Motor neuron (in vitro differentiated cells): ENCODE results near the gene SERPINB1. TPM values are rescaled to one million over a fixed set of nuclear protein-coding genes. Genes with fewer than 3 reads are reported as not detected.
"Not testable (repeated sequence)": the region's sequence is repeated elsewhere in the genome, so short reads cannot be mapped to it uniquely, and the experiment has no call there.

Experiments
- ATAC-seq, 8 experiments: fragments of 200-7000 bp; cut with Tn5 transposase; replicated peaks in 6 of 8; 2 replicates each; pipeline ENCODE4 v1.8.0; 2021; ENCODE audit warnings: mild to moderate bottlenecking in 8 of 8, moderate library complexity in 8 of 8
- H3K27ac ChIP-seq, 2 donors: fragments of 250-450 bp; sonication (Bioruptor Pico); 2 replicates each; pipeline ENCODE4 v1.9.0; 2021; ENCODE audit warnings: antibody characterized with exemption in 2 of 2, mild to moderate bottlenecking in 2 of 2, moderate library complexity in 1 of 2
- H3K4me1 ChIP-seq, 2 donors: fragments of 250-450 bp; sonication (Bioruptor Pico); replicated peaks in 1 of 2; 2 replicates each; pipeline ENCODE4 v1.6.1; 2021; ENCODE audit warnings: antibody characterized with exemption in 2 of 2, mild to moderate bottlenecking in 2 of 2, moderate library complexity in 1 of 2
- H3K4me3 ChIP-seq, 5 donors: fragments of 250-450 bp; sonication (Bioruptor Pico); 2 replicates each; pipeline ENCODE4 v1.9.0; 2021; ENCODE audit warnings: antibody characterized with exemption in 5 of 5, mild to moderate bottlenecking in 5 of 5, moderate library complexity in 4 of 5
- WGBS, 10 experiments: fragments of 450-650 bp; shearing (Covaris generic); methylation state at CpG; one replicate each; pipeline ENCODE4 v1.0.0; 2022; 5-methylcytosine and 5-hydroxymethylcytosine counted together
- in situ Hi-C, 9 experiments: fragments of 400-800 bp; cut with MboI; loops; one replicate each; pipeline ENCODE4 v1.15.0; 2021; ENCODE audit warnings: low sequenced_read_pairs in 9 of 9, low pct_unique_long_range_greater_than_20kb in 2 of 9; ENCODE audit not compliant: unreplicated experiment in 9 of 9
- total RNA-seq, 8 experiments: library from RNA; unstranded; fragments of 300-600 nt; gene quantifications; 2 replicates each; pipeline versions ENCODE4 v1.2.3 to v1.2.4, GENCODE V29; 2022

Gene SERPINB1
- total RNA-seq = 10 to 100 TPM in 3 of 8 experiments, 1 to 10 TPM in 2, under 1 TPM in 3; 0.43 to 45.5 (median 1.8) TPM

- in situ Hi-C loops = loop anchor here in 1 of 9 experiments (25.0 kb wide), 1 partner anchor 96 kb away; no protein-coding TSS in a partner anchor
- H3K27ac ChIP-seq = peak within 1 kb of the TSS; percentile 38 to 77
- peak; percentile 65 to 95 (median 86) for ATAC-seq
Observed at GRCh38 chr6:2841264-2842138, at the start of gene SERPINB1. SERPINB1 (minus strand) TSS chr6:2841863; CDS start chr6:2840586, 1,277 bp downstream.

DNA sequence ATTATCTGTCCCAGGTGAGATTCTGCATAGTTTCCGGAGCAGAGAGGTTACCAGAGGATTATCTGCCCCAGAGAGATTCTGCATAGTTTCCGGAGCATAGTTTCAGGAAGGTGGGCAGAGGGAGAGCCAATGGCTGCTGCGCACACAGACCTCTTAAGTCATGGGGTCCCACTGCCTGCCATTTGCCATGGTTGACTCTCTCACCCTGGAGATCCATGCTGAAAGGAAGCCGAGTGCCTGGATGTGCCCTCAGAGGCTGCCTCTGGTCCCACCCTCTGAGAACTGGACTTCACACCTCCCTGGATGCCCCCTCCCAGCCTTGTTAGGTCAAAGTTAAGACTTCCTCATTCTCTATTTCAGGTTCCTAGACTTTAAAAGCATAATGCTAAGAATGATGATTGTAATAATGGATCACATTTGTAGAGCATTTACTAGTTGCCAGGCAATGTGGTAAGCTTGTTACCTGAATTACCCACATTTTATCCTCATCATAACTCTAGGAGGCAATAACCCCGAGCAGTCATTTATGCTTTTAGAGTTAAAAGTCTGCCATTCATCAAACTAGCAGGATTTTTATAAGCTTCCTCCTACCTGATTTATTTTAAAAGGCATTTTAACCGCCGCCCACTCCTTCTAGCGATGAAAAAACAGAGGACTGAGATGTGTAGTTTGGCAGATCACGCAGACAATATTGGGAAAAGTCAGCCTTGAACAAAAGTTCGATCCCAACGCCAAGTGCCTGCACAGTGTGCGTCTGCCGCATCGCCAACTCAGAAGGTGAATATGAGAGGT, 49.5 kb upstream of the SERPINB1 start:
- Histone ChIP-seq H3K4me1 (peaks cover 0 to 2% of the 10 kb centered on the region in 2 donors), H3K27ac (no peak overlapping the region), H3K4me3 (no peak overlapping the region)
- in situ Hi-C loops = no loop called here
- whole genome bisulfite sequencing, 10 experiments = 0 to 100% (median 92%) methylated on average over 1 to 11 of the region's 14 CpGs; no CpG with 5 or more reads in 2 of the 10 experiments
- ATAC-seq = peak in 1 of 8 experiments; percentile 61

More at GRCh38 chr6:2841264-2842138, at the start of gene SERPINB1:
- WGBS, 10 experiments = 0 to 80% (median 19%) methylated on average over 1 to 22 of the region's 67 CpGs; no CpG with 5 or more reads in 4 of the 10 experiments
- H3K4me3 ChIP-seq = peak within 1 kb of the TSS in 4 of 5 donors; percentile 0 to 21 (median 9)
- peaks cover 21 to 24% of the 10 kb centered on the region in 2 donors for H3K4me1 ChIP-seq

DNA sequence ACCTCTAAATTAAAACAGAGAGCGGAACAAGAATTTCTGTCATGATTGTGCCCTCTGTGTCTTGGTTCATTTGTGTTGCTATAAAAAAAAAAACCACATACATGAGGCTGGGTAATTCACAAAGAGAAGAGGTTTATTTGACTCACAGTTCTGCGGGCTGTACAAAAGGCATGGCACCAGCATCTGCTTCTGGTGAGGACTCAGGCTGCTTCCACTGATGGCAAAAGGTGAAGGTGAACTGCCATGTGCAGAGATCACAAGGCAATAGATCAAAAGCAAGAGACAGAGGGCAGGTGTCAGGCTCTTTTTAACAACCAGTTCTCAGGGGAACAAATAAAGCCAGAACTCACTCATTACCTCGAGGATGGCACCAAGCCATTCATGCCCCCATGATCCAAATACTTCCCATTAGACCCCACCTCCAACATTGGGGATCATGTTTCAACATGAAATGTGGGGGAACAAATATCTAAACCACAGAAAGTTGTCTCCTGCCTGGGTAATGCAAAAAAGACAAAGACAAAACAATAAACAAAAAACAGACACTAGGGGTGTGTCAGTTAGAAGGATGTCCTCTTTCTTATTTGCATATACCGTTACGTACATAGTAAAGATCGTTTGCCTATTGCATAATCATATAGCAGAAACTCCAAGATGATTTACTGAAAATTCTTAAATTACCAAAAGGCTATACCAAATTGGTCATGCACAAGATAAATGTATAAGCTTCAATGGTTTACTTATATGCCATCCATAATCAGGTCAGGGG, 44.5 kb upstream of the SERPINB1 start:
- H3K4me3 ChIP-seq = no peak overlapping the region
- peaks cover 0 to 2% of the 10 kb centered on the region in 2 donors for H3K4me1 ChIP-seq
- ATAC-seq = peak in 1 of 8 experiments; percentile 49
- WGBS, 10 experiments = 31 to 100% (median 63%) methylated on average over 1 to 6 of the region's 6 CpGs
- in situ Hi-C loops = no loop called here
- H3K27ac ChIP-seq = no peak overlapping the region

DNA sequence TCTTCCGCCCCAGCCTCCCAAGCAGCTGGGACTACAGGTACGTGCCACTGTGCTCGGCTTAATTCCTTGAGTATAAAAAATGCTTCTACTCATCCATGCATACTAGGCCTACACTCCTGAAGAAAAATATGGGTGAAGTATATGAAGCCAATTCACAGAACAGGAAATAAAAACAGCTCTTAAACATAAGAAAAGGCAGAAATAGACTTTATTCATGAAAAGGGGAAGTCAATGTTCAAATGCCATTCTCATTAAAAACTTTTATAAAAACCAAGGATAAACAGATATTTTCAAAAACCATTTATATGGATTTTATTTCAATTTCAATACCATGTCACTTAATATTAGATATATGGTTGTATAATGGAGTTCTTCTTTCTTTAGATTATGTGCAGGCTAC, 43.1 kb upstream of the SERPINB1 start:
- no peak for ATAC-seq
- Histone ChIP-seq H3K4me3 (no peak overlapping the region), H3K27ac (no peak overlapping the region), H3K4me1 (no peaks in the 10 kb centered on the region)
- WGBS, 10 experiments = 60 to 100% (median 100%) methylated on average over 1 to 3 of the region's 3 CpGs; no CpG with 5 or more reads in 4 of the 10 experiments
- in situ Hi-C loops = no loop called here

DNA sequence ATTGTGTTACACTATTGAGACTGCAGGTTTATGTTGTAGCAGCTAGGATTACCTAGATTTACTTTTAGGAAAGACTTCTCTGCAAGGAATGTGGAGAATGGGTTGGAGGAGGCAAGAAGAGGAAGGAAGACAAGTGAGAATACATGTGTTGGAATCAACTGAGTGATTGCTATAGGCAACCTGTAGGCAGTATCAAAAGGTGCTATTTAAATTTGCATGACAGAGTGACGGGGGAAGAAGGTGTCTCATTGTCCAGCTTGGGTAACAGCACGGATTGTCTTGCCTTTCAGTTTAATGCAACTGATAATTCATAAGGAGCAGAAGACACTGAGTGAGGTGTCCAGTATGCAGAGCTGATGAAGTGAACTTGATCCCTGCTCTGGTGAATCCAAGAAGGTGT, 42.0 kb upstream of the SERPINB1 start:
- ATAC-seq = peak in 1 of 8 experiments; percentile 3
- 40 to 100% (median 88%) methylated on average over 1 to 2 of the region's 2 CpGs; no CpG with 5 or more reads in 3 of the 10 experiments for WGBS, 10 experiments
- H3K4me1 ChIP-seq = no peaks in the 10 kb centered on the region
- in situ Hi-C loops = no loop called here
- H3K4me3 ChIP-seq = no peak overlapping the region
- H3K27ac ChIP-seq = no peak overlapping the region

DNA sequence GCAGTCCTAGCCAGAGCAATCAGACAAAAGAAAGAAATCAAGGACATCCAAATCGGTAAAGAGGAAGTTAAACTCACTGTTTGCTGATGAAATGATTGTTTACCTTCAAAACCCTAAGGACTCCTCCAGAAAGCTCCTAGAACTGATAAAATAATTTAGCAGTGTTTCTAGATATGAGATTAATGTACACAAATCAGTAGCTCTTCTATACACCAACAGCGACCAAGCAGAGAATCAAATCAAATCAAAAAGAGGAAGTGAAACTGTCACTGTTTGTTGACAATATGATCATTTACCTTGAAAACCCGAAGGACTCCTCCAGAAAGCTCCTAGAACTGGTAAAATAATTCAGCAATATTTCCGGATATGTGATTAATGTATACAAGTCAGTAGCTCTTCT, 39.8 kb upstream of the SERPINB1 start:
- ATAC-seq = no peak
- H3K4me3 ChIP-seq = no peak overlapping the region
- H3K27ac ChIP-seq = no peak overlapping the region
- in situ Hi-C loops = no loop called here
- WGBS, 10 experiments = 61 to 100% (median 83%) methylated on average over 2 to 4 of the region's 4 CpGs; no CpG with 5 or more reads in 1 of the 10 experiments
- peaks cover 4 to 11% of the 10 kb centered on the region in 2 donors for H3K4me1 ChIP-seq

DNA sequence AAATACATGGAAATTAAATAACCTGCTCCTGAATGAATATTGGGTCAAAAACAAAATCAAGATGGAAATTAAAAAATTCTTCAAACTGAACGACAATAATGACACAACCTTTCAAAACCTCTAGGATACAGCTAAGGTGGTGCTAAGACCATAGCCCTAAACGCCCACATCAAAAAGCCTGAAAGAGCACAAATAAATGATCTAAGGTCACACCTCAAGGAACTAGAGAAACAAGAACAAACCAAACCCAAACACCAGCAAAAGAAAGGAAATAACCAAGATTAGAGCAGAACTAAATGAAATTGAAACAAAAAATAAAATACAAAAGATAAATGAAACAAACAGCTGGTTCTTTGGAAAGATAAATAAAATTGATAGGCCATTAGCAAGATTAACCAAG, 38.5 kb upstream of the SERPINB1 start:
- H3K4me3 ChIP-seq, in situ Hi-C loops, ATAC-seq, H3K27ac ChIP-seq: not testable (repeated sequence)
- 20 to 100% (median 70%) methylated on average over 1 to 2 of the region's 2 CpGs for WGBS, 10 experiments
- peaks cover 12 to 23% of the 10 kb centered on the region in 2 donors for H3K4me1 ChIP-seq

GRCh38 chr6:2877960-2878359, 36.3 kb upstream of the SERPINB1 start:
- no peak overlapping the region for H3K4me3 ChIP-seq
- H3K27ac ChIP-seq = no peak overlapping the region
- 78 to 90% (median 89%) methylated on average over 1 to 2 of the region's 2 CpGs; no CpG with 5 or more reads in 6 of the 10 experiments for WGBS, 10 experiments
- peaks cover 12 to 23% of the 10 kb centered on the region in 2 donors for H3K4me1 ChIP-seq
- in situ Hi-C loops = no loop called here
- ATAC-seq = no peak

DNA sequence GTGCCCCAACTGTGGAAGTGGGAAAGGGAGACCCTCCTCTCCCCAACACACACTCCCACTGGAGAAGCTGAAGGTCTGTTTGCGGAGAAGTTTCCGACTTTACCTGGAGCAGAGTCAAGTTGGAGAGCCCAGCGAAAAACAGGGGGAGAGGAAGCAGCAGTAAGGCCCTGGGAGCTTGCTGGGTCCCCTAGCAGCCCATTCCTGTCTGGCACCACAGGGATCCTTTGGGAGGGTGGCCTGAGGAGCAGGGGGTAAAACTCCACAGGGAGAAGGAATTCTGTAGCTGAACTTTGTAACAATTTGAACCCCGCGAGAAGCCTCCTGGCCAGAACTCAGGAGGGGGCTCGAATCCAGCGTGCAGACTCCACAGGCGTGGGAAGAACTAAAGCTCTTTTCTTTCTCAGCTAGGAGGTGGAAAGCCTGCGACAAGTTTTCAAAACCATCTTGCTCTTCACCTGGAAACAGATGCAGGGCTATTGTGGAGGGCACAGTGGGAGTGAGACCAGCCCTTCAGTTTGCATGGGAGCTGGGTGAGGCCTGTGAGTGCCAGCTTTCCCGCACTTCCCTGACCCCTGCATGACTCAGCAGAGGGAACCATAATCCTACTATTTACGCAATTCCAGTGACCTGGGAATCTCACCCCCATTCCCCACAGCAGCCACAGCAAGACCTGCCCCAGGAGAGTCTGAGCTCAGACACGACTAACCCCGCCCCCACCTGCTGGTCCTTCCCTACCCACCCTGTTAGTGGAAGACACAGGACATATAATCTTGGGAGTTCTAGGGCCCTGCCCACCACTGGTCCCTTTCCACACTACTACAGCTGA, 35.6 kb upstream of the SERPINB1 start:
- H3K4me3 ChIP-seq = no peak overlapping the region
- in situ Hi-C loops = no loop called here
- peak in 1 of 8 experiments; percentile 52 for ATAC-seq
- peaks cover 12 to 23% of the 10 kb centered on the region in 2 donors for H3K4me1 ChIP-seq
- H3K27ac ChIP-seq = no peak overlapping the region
- 72 to 100% (median 90%) methylated on average over 2 to 9 of the region's 13 CpGs; no CpG with 5 or more reads in 4 of the 10 experiments for WGBS, 10 experiments

- 10 to 67% (median 35%) methylated on average over 1 to 9 of the region's 25 CpGs; no CpG with 5 or more reads in 2 of the 10 experiments for WGBS, 10 experiments
- Histone ChIP-seq H3K27ac (no peak overlapping the region), H3K4me3 (no peak overlapping the region), H3K4me1 (peaks cover 12 to 23% of the 10 kb centered on the region in 2 donors)
- peak; percentile 11 to 92 (median 88) for ATAC-seq
- in situ Hi-C loops = no loop called here
Observed at GRCh38 chr6:2876210-2877056, 34.8 kb upstream of the SERPINB1 start.
